GM18873 (cell line): ENCODE measurements around the gene POLD3.
"Not testable (repeated sequence)": the region's sequence is repeated elsewhere in the genome, so short reads cannot be mapped to it uniquely, and the experiment has no call there.

Experiments
- ATAC-seq: cut with Tn5 transposase; IDR thresholded peaks from one replicate; pipeline ENCODE4 v1.9.1; 2021; ENCODE audit warnings: mild to moderate bottlenecking, moderate library complexity, moderate number of reproducible peaks; ENCODE audit not compliant: unreplicated experiment, low FRiP score

Gene POLD3

GRCh38 chr11:74579577-74580270 is 12.7 kb upstream of the POLD3 start:
- no peak for ATAC-seq

DNA sequence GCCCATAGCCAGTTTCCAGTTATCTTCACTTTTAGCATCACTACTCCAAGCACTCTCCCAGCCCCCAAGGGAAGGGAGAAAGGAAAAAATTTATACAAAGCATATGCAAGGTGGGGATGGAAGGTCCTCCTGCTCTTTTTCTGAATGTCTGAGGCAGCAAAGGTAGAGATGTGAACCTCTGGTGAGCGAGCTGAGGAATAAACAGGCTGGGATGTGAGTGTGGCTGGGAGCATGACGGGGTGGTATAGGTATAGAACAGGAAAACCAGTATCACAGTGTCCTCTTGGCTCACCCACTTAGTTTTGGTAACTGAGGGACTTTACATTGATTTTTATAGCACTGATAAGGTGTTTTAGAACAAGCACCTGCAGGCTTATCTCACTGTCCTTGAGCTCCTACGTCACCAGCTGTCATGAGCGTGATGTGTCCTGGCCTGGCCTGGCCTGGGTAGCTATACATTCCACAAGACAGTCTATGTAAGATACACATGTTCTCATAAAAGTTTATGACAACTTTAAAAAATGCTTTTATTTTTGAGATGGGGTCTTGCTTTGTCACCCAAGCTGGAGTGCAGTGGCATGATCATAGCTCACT is 10.3 kb upstream of the POLD3 start:
- ATAC-seq: no peak

DNA sequence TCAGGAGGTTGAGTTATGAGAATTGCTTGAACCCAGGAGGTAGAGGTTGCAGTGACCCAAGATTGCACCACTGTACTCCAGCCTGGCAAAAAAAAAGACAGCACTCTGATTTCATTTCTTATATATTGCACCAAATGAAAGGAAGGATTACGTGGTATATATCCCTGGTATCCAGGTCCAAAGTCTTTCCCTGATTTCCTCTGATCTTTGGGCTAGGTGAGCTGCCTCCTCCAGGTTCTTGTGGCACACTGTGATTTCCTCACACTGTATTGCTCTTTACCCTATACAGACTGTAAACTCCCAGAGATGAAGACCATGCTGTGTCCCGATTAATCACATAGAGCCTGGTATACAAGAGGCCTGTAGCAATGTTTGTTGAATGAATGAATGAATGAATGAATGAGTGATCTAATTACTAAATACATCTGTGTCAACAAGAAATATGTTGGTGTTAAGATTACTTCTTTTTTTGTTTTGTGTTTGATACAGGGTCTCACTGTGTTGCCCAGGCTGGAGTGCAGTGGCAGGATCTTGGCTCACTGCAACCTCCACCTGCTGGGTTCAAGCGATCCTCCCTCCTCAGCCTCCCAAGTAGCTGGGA is 9.3 kb upstream of the POLD3 start:
- no peak for ATAC-seq

- not testable (repeated sequence) for ATAC-seq
These were observed 1.9 kb upstream of the POLD3 start for GRCh38 chr11:74590492-74590891.

- no peak for ATAC-seq
These were observed 330 bp upstream of the POLD3 start for GRCh38 chr11:74592063-74592440.

DNA sequence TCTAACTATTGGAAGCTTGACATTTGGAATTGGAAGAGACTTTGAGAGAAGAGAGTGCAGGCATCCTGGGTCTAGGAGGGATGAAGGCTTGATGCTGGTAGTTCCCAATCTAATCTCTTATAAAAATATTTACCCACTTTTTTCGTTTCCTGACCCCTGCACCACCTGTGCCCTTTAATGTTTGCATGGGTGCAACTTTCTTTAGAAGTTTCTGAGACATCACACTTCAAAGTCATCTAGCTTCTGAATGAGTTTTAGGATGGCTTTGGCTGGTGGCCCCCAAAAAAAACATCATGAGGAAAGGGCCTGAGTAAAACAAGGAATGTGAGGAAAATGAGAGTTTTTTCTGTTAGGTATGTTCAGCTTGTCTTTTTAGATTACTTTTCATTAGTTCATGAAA is 1.1 kb downstream of the POLD3 start:
- ATAC-seq: no peak

- no peak for ATAC-seq
These were observed 10.5 kb downstream of the POLD3 start for GRCh38 chr11:74602637-74603556.

GRCh38 chr11:74603845-74604244 is 11.5 kb downstream of the POLD3 start:
- ATAC-seq: no peak

- ATAC-seq: no peak
These were observed 11.9 kb downstream of the POLD3 start for GRCh38 chr11:74604311-74604710.

GRCh38 chr11:74605403-74605802 is 13.0 kb downstream of the POLD3 start:
- no peak for ATAC-seq

GRCh38 chr11:74608431-74608830 is 16.0 kb downstream of the POLD3 start:
- no peak for ATAC-seq

DNA sequence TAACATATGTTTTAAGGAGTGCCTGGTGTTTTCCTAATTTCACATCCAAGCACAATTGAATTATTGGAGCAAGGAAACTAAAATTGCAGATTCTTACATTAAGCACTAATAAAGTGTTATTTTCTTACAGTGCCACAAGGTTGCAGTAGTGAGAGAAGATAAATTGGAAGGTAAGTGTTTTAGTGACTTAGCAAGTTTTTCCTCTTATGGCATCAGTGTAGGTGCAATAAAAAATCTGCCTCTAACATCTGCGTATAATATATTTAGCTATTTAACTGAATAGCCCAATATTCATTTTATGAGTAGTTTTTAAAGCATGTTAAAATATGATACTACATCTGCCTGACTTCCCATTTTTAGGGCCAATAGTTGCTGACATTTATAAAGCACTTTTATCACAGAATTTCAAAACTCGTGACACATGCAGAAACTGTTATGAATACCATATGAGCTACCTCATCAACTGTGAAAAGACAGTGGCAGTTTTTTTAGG is 19.0 kb downstream of the POLD3 start:
- ATAC-seq: no peak

GRCh38 chr11:74612877-74613276 is 20.5 kb downstream of the POLD3 start:
- ATAC-seq: no peak

DNA sequence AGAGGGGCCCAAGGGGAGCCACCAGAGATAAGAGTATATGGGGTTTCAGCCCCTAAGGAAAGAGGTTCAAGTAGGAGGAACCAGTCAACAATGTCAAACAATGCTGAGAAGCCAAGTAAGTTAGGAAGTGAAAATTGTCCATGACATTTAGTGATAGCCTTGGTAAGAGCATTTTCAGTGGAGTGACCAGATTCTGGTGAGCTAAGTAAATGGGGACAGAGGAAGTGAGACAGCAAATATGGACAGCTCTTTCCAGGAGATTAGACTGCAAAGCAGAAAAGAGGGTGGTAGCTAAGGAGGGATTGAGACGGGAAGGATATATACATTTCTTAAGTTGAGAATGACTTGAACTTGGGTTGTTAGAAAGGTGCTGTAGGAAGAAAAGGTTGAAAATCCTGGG is 22.9 kb downstream of the POLD3 start:
- ATAC-seq: no peak

- no peak for ATAC-seq
These were observed 23.6 kb downstream of the POLD3 start for GRCh38 chr11:74615988-74616387.

DNA sequence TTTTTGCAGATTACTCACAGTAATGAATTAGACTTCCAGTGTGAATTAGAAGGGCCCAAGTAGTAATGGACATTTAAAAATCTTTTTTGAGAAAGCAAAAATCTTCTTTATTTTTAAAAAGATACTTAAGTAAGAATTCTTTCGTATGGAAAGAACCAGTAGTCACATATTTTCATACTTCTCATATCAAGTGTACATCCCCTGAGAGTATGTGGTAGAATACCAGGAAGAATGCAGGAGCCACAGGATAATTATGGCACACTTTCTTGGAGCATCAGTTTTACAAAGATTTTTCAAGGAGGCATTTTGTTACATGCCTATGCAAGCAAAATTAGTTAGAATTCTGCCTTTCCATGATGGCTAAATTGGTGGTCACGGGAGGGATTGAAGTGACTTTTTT is 28.1 kb downstream of the POLD3 start:
- no peak for ATAC-seq

- no peak for ATAC-seq
These were observed 33.7 kb downstream of the POLD3 start for GRCh38 chr11:74626130-74626529.

- no peak for ATAC-seq
These were observed 34.2 kb downstream of the POLD3 start for GRCh38 chr11:74626604-74627003.

- ATAC-seq: no peak
These were observed 35.0 kb downstream of the POLD3 start for GRCh38 chr11:74627381-74627780.

DNA sequence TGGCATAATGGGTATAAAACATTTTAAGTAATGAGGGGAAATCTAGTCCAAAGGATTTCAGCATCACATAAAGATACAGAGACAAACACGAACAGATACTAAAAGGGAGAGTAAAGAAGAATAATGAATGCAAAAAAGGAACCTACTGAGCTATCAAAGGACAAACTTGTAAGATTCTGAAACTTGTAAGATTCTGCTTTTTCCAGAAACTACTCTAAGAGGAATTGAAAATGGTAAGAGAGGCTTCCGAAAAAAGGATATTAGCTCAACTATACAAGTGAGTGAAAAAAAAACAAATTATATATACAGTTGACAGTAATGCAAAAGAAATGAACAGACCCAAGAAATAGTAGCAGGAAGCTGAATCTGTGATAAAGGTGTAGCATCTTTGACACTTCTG is 37.7 kb downstream of the POLD3 start:
- no peak for ATAC-seq
